GM18870 (cell line): Measurements from ENCODE around the gene ANHX.
"Not testable (repeated sequence)": the region's sequence is repeated elsewhere in the genome, so short reads cannot be mapped to it uniquely, and the experiment has no call there.

Source experiments
- ATAC-seq: cut with Tn5 transposase; IDR thresholded peaks from one replicate; pipeline ENCODE4 v1.9.1; 2021; ENCODE audit warnings: moderate library complexity; ENCODE audit not compliant: unreplicated experiment

ANHX gene

DNA sequence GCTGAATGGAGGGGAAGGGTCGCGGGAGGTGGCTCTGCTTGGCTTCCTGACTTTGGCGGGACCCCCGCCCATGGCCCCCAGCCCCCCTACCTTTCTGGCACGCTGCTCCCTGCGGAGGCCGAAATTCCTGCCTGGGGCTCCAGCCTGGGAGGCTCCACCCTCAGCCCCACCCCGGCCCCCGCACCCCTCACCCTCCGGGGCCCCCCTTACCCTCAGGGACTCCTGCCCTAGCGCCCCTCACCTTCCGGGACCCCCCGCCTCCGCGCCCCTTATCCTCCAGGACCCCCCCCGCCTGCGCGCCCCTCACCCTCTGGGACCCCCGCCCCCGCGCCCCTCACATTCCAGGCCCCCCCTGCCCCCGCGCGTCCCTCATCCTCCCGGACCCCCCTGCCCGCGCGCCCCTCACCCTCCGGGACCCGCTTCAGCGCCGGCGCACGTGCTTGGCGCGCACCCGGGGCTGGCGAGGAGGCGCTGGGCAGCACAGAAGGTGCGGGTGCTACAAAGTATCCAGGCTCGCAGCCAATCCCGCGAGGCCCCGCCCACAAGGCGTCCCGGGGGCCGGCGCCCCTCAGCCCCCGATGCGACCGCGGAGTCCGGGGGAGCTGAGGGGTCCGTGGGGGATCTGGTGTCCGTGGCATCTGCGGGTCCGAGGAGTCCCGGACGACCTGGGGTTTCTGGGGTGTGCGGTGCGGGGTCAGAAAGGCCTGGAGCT lies at the start of gene ANHX:
ANHX (minus strand) TSS at position 477 of the 712 bp plus-strand sequence. CDS start 1,521 bp downstream, outside the sequence.
- no peak for ATAC-seq

DNA sequence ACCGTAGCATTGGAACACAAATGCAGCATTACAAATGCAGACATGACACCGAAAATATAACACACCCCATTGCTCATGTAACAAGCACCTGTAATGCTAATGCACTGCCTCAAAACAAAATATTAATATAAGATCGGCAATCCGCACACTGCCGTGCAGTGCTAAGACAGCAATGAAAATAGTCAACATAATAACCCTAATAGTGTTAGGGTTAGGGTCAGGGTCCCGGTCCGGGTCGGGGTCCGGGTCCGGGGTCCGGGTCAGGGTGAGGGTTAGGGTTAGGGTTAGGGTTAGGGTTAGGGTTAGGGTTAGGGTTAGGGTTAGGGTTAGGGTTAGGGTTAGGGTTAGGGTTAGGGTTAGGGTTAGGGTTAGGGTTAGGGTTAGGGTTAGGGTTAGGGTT lies 29.0 kb upstream of the ANHX start:
- ATAC-seq, result not testable (repeated sequence)

DNA sequence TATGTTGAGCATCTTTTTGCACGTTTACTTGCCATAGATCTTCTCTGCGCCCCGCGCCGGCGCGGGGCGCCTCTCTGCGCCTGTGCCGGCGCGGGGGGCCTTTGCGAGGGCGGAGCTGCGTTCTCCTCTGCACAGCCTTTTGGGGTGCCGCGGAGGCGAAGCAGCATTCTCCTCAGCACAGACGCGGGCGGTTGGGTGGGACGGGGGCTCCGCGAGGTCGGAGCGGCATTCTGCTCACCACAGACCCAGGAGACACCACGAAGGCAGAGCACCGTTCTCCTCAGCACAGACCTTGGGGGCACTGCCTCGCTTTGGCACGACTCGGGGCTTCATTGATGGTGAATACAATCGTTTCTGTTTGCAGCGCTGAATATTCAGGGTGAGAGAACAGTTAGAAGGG lies 28.5 kb upstream of the ANHX start:
- no peak for ATAC-seq

DNA sequence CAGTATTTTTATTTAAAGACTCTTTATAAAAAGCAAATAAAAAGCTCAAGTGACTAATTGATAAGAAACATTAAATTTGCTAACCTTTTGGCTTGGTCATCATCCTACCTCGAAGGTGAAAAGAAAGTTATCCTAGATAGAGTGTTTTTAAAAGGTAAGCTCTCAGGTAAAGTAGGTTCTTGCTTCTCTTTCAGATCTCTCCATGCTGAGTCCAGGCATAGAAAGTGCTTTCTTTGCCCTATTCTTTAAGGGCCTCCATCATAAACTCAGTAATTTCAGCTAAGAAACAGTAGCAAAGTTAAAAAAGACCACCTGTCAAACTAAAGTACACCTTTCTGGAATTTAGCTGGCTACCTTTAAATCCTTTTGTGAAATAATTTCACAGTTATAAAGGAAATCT lies 20.6 kb upstream of the ANHX start:
- no peak for ATAC-seq

DNA sequence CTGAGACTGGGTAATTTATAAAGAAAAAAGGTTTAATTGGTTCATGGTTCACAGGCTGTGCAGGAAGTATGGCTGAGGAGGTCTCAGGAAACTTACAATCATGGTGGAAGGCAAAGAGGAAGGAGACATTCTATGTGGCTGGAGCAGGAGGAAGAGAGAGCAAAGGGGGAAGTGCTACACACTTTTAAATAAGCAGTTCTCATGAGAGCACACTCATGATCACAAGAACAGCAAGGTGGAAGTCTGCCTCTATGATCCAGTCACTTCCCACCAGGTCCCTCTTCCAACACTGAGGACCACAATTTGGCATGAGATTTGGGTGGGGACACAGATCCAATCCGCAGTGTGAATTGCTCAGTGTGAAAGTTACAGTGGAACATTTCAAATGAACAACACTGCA lies 20.2 kb upstream of the ANHX start:
- not testable (repeated sequence) for ATAC-seq

DNA sequence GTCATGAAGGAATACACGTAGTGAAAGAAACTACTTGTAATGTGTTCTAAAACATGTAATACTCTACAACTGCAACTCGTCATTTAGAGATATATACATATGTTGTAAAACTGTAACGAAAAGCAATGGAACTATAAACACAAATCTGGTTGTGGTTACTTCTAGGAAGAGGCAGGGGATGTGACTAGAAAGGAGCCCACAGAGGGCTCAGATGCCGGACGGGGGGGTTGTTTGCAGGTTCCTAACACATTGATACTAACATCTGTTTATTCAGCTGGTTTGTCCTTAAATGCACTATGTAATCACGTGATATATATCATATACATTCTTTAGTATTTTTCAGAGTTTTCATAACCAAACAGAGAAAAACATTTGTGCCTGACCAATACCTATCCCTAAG lies 16.1 kb upstream of the ANHX start:
- ATAC-seq, result no peak

DNA sequence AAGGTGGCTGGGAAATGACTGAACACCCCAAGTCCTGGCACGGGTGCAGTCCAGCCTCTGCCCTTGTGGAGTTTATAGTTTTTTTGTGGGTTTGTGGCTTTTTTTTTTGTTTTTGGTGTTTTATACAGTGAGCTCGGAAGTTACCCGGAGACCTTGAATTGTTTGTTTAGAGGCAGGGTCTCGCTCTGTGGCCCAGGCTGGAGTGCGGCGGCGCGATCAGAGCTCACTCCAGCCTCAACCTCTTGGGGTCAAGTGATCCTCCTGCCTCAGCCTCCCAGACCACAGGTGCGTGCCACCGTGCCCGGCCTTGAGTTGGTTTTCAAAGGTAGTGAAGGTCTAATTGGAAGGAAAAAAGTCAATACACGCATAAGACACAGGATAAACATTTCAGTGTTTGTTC lies 879 bp upstream of the ANHX start:
- ATAC-seq, result no peak

DNA sequence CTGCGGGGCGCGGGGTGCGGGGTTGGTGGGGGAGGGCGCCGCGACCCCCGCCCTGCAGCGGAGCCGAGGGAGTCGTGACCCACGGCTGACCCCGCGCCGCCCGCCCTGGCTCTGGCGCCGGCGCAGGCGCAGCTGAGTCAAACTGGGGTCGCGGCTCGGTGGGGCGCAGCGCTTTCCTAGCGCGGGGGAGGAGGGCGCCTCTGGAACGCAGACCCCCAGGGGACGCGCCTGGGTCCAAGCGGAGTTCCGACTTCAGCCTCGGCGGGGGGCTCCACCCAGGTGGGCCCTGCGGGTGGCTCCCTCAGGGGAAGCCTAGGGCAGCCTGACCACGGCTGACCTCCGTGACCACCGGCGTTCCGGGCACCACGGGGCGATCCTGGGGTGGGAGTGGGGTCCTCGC lies 467 bp upstream of the ANHX start:
- no peak for ATAC-seq

DNA sequence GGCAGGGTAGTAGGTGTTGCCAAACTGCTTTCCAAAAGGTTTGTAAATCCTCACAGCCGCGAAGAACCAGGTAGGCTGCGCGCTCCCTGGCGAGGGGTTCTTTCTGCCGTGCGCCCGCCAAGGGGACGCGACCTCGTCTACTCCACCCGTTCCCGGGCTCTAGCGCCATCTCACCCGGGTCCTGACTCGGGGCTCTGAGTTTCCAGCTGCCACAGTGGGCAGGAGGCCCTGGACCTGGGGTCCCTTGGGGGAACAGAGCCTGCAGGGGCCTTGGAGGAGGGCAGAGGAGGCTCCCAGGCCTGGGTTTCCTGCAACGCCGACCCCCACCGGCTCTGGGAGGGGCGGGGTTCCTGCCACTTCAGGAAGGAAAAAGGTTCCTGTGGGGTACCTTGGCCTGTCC lies 706 bp downstream of the ANHX start:
- ATAC-seq, result no peak

DNA sequence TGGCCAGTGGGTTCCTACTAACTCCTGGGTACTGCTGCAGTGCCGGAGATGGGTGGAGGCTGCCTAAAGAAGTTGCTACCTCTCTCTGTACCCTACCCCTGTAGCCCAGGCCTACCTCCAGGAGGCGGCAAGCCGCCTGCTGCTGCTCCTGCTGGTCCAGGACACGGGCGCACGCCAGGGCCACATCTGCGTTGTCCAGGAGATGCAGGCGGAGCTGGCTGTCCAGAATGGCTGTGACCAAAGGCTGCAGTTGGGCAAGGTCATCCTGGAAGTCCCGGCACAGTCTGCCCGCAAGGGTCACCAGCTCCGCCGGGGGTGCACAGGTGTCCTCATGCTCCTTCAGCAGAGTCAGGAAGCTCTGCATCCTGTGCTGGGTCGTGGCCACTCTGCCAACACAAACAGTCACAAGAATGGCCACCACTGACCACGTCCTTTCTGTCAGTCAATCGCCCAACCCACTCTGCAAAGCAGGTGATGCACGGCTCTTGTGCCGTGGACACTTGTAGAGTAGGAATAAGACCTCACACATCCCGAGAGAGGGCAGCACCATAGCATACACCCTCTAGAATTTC lies 1.6 kb downstream of the ANHX start:
- ATAC-seq, result no peak

DNA sequence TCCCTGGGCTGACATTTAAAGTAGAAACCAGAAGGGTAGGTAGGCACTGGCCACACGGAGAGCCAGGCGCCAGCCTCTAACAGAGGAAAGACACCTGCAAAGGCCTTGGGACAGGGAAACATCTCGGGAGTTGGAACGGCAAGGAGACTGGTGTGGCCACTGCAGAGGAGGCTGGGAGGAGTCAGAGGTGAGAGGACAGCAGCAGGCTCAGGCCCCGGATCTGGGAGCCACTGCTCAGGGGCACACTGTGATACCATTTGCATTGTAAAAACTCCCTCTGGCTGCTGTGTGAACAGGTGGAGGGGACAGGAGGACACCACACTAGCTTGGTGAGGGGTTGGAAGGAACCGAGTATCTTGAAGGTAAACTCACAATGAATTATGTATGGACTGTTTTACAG lies 2.7 kb downstream of the ANHX start:
- no peak for ATAC-seq

DNA sequence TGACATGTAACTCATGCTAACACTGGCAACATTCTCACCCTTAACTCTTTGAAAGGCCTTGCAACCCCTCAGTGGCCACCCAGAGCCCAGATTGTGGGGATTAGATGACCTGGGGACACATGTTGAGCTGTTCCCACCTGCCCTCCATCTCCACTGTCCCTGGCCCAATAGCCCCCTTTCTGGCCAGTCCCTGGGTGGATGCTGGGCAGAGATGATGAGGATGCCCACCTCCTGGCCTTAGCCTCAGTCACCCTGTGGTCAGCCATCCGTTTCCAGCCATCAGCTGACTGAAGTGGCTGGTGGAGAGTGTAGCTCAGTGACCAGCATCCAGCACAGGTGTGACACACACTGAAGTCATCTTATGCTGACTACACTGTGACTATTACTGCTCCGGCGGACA lies 4.7 kb downstream of the ANHX start:
- ATAC-seq, result no peak

DNA sequence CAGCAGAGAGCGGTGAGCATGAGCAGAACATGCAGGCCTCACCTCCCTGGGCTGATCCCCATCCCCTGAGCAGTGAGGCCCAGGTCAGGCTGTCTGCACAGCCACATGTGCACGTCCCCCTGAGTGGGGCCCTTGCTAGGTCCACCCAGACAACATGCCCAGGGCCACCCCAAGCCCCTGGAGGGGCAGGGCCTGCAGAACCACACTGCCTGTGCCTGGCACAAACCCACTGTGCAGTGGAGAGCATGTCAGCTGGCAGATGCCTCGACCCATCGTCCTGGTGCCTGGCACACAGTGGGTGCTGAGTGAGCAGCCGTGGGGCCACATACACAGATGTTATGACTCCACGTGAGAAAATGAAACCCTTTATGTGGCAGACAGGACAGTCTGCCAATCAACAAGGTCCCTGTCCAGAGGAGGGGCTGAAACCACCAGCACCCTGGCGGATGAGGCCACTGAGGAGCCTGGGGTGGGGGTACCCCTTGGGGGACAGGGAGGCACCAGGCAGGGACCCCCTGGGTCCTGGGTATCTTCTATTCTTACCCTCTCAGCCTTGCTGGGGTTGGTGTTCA lies 8.3 kb downstream of the ANHX start:
- no peak for ATAC-seq

DNA sequence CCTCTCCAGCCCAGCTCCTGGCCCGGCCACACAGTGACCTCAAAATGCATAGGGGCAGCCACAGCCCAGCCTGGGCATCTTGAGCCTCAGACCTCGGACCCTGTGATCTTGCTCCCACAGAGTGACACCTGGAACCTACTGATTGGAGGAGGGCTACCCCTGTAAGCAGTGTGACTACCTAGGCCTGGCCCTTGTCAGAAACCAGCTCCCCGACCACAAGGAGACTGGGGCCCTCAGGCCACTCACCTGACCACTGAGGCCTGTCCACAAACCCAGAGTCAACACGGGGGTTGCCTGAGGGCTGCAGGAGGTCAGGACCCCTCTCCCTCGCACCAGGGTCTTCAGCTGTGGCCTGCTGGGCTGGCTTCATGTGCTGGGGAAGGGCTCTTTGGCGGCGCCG lies 9.0 kb downstream of the ANHX start:
- ATAC-seq, result no peak

DNA sequence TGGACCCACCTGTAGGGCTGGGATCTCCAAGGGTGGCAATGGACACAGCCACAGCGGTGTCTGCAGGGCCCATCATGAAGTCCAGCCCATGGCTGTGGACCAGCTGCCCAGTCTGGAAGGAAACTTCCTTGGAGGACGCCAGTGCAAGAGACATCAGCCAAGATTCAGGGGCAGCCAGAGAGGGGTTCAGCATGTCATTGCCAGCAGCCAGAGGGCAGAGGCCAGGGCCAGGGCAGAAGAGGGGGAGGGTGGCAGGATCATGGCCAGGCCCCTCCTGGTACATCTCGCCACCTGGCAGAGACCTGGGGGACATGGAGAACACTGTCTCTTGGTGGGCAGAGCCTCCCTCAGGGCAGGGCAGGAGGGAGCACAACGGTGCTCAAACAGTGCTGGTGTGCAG lies 10.2 kb downstream of the ANHX start:
- ATAC-seq, result no peak

DNA sequence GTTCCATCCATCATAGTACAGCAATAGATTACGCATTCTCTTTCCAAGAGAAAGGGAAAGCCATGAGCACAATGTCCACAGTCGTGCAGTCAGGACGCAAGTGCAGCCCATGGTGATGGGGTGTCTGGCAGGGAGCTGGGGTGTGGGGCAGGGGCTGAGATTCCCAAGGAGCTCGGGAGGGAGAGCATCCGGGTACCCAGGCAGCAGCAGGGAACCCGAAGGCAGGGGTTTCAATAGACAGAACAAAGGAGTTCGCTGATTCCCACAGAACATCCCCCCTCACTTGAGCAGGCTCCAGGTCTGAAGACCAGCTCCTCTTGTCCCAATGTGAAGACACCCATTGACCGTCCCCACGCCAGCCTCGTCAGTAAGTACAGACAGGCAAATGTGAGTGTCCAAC lies 13.5 kb downstream of the ANHX start:
- ATAC-seq, result no peak

DNA sequence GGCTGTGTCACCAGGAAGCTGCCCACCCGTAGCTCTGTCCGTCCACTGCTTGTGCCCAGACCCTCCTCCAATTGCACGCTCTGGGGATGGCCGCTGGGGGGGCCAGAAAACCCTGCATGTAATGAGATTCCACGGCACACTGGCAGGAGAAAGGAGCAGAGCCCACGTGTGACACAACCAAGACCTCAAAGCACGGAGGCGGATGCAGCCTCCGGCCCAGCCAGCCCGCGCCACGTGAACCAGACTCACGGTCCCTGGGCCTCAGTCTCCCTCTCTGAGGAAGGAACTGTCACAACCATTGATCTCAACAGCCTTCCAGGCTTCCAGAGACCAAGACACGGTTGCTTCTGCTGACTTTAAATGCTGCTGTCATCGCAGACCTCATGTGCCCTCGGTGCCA lies 14.4 kb downstream of the ANHX start:
- no peak for ATAC-seq

DNA sequence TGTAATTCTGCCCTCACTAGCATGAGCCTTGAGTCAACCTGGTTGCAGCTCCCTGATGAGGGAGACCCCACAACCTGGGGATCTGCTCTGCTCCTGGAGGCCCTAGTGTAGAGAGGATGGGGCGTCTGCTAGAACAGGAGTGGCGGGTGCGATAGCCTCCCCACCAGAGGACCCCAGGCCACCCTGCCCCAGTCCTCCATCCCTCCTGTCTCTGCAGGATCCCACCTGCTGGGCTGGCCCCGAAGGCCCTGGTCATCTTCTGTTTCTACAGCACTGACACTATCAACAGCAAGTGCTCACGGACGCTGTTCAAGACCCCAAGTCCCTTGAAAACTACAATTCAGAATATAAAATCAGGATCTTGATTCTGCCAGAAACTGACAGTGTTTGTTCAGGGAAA lies 15.2 kb downstream of the ANHX start:
- ATAC-seq, result no peak

DNA sequence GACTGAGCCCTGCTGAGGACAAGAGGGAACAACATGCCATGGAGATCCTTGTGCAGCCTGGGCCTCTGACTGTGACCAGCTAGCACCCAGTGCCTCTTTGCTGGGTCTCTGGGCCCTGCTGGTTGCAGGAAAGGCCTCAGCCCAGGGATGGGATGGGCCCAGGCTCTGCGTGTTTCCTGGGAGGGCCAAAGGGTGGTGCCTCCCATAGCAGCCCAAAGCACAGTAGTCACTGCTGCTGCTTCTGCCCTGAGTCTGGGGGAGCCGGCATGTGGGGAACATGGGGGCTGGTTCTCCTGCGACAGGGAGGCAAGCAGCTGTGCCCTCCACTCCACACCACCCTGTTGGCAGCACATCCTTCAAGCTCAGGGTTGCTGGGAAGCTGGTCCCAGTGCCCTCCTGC lies 18.5 kb downstream of the ANHX start:
- no peak for ATAC-seq

DNA sequence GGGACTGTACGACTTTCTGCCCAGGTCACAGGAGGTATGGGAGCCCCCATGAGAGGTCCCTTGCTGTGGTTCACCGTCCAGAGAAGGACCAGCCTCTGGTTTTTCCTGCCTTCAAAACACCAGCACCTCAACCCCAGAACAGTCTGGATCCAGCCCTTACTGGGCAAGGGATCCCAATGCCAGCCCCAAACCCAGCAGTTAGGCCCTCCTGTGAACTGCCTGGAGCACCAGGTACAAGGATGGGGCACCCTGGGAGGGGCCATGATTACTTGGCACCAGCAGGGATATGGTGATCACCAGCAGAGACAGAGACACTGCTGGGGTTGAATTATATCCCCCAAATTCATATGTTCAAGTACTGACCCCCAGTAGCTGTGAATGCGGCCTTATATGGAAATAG lies 20.0 kb downstream of the ANHX start:
- ATAC-seq, result no peak

DNA sequence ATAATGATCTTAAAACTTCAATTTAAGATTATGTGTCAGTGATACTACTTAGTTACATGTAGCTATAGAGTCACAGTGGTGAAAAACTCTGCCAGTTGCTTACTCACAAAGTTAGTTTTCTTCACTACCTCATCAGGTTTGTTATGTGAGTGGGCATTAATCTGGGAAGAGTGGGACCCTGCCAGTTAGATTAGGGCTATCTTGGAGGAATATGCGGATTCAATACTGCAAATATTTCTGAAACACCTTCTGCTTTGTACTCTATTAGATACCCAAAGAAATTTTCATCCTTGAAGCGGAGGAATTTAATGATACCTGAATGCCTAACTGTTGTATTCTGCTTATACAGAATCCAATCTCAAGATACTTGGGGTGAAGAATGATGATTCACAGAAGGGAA lies 29.3 kb downstream of the ANHX start:
- no peak for ATAC-seq

DNA sequence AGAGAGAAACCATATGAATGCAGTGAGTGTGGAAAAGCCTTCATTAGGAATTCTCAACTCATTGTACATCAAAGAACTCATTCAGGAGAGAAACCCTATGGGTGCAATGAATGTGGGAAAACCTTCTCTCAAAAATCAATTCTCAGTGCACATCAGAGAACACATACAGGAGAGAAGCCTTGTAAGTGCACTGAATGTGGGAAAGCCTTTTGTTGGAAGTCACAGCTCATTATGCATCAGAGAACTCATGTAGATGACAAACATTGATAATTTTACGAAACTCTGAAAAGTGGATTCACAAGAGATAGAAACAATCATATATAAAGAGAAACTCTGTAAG lies 31.4 kb downstream of the ANHX start:
- no peak for ATAC-seq
